Activated CD4-positive, CD25-positive, alpha-beta regulatory T cell treated with anti-CD3 and anti-CD28 coated beads, Interleukin-2, amount 50 U/mL, for 16 hours (primary cell): Measurements from ENCODE around the gene CRTAC1.
"Not testable (repeated sequence)": the region's sequence is repeated elsewhere in the genome, so short reads cannot be mapped to it uniquely, and the experiment has no call there.

Experiments used
- DNase-seq: peaks from one replicate; pipeline ENCODE4 v3.0.0-alpha.2; 2020; ENCODE audit warnings: low read depth, low spot score

CRTAC1 gene

DNA sequence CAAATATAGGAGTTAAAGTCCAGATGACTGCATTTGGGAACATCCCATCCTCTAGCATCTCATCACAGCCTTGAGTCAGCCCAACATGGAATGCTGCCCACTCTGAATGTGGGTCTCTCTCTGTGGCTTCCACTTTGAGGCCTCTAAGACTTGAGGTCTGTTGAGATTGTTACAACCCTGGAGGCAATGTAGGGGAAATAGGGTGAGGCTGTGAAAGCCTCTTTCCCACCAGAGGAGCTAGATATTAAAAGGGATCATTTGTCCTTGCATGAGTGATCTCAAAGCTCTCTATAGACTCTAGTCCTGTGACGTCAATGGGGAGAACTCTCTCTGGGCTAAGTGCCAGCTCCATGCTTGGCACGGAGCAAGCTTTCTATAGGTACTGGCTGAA is 187.1 kb downstream of the CRTAC1 start:
- no peak for DNase-seq

DNA sequence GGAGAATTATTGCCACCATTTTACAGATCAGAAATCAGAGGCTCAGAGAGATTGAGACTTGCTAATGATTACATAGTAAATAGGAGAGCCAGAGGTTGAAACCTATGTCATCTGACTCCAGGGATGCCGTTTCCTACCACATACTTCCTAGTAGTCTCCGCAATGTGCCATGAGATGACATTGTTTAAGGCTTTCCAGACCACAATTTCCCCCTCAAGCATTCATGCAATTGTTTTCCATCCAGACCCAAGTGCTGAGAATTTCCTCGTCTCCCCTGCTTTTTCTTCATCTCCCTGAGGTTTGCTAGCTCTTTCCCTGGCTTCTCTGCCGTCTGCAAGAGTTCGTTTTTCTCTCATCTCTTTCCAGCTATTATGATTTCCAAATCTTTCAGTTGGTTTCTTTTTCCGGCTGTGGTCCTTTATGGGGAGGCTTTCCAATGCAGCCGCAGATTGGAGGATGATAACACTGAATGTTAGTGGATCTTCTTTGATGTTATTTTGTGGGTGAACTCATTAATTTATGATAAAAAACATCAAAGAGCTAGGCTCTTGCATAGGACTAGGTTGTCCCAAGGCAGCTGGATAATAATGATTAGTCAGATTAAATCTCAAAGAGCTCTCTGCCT is 187.7 kb downstream of the CRTAC1 start:
- DNase-seq = no peak

DNA sequence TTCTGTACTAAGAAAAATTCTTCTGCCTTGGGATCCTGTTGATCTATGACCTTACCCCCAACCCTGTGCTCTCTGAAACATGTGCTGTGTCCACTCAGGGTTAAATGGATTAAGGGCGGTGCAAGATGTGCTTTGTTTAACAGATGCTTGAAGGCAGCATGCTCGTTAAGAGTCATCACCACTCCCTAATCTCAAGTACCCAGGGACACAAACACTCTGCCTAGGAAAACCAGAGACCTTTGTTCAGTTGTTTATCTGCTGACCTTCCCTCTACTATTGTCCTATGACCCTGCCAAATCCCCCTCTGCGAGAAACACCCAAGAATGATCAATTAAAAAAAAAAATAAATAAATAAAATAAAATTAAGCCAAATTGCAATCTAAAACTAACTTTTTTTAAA is 188.3 kb downstream of the CRTAC1 start:
- DNase-seq = not testable (repeated sequence)

DNA sequence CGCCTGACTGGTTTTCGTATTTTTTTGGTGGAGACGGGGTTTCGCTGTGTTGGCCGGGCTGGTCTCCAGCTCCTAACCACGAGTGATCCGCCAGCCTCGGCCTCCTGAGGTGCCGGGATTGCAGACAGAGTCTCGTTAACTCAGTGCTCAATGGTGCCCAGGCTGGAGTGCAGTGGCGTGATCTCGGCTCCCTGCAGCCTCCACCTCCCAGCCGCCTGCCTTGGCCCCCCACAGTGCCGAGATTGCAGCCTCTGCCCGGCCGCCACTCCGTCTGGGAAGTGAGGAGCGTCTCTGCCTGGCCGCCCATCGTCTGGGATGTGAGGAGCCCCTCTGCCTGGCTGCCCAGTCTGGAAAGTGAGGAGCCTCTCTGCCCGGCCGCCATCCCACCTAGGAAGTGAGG is 189.3 kb downstream of the CRTAC1 start:
- not testable (repeated sequence) for DNase-seq

DNA sequence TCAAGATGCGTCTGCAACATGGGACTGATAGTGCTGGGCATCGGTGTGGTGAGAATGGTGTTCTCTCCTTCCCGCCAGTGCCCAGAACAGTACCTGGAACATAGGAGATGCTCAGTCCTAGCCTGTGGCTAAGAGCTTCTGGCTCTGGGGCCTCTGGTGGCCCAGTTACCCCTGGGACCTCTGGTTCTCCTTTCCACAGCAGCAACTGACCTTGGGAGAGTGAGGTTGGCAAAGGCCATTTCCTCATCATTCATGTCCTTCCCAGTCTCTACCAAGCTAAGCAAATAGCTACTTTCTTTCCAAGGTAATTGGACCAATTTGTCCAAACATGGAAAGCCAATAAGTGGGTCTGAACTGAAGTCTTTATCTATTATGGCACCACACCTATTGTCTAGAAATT is 192.3 kb downstream of the CRTAC1 start:
- DNase-seq = no peak

DNA sequence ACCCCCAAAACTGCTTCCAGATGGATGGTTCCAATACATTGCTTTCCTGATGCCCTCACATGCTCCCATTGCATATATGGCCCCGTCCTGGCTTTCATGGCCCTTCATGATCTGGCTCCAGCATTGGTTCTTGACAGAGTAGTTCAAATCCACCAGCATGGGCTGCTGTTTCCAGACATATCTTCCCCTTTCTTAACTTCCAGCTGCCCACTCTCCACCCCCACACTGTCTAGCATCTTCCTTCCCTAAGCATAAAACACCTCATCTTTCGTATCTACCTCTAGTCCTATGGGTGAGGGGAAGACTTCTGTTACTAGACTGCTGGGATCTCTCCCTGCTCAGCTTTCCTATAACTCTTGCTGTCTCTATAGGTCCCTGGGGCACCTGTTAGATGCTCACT is 194.0 kb downstream of the CRTAC1 start:
- no peak for DNase-seq

DNA sequence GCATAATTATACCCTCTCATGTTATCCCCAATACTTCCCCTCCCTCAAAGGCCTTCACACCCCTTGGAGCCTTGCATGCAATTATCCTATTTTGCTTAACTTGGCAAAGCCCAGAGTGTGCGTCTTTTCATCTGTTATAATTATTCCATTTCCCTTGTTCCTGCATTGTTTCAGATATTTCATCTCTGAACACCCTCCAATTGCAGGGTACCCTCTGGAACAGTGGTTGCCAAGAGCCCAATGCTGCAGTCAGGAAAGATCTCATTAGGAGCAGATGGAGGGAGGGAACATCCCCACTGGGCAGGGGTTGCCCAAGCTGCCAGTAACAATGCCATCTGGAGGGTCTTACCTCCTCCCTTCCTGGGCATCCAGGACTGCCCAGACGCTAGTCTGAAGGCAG is 199.2 kb downstream of the CRTAC1 start:
- no peak for DNase-seq

DNA sequence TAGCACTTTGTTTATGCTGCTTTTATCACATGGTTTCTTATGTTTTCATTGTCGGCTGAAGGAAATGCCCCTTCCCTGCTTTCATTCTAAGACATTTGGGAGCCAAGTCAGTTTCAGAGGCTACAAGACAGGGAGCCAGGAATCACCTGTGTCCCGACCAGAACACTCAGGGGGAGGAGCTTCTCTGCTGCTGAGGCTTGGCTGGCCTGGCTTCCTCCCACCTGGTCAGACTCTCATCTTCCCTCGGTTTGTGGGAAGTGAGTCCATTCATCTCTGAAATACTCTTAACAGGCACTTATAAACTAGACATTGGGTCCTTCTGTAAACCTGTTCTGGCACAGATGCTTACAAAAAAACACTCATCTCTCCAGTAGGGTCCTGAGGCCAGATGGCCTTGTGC is 200.4 kb downstream of the CRTAC1 start:
- no peak for DNase-seq

DNA sequence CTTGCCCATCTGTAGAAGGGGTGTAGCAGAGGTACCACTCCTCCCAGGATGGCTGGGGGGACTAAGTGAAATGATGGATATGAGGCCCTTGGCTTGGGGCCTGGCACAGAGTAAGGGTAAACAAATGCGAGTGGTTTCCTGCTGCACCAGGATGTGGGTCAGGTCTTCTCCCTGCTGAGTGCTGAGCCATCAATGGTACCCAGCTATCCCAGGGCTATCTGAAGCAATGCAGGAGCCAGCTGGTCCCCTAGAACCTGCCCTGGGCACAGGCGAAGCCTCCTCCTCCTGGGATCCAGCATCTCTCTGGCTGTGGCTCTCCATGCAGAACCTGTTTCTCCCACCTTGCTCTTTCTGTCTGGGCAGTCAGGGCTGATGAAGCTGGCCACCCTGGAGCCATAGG is 201.7 kb downstream of the CRTAC1 start:
- no peak for DNase-seq

DNA sequence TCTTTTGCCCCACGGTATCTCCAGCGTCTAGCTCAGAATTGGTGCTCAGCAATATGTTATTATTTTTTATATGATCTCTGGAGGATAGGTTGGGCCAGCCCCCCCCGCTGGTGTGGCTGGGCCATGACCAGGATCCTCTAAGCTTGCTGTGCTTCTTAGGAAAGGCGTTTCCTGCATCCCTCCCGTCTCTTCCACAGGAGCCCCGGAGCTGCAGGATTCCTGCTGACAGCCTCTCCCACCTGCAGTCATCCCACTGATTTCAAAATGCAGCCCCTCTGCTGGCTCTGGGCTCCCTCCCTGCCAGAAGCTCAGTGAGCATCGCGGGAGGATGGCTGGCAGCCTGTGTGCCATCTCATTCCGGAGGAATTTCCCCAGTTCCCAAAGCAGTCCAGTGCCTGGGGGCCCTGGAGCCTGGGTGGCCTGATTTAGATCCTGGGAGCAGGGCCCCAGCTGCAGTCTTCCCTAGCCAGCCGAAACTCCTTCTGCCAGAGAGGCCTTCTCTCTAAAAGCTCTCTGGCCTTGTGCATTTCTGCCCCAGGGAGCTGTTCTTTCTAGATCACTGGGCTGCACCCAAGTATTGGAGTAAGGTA is 202.6 kb downstream of the CRTAC1 start:
- no peak for DNase-seq

DNA sequence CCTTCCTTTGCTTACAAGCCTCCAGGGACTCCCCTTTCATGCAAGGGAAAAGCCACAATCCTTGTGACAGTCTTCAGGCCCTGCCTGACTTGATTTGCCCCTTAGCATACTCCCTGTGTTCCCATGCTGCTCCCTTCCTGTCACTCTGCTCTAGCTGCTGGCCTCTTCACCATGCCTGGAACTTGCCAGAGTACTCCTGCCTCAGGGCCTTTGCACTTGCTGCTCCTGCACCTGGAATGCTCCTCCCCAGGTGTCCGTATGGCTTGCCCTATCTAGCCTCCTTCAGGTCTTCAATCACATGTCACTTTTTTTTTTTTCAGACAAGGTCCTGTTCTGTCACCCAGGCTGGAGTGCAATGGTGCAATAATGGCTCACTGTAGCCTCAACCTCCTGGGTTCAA is 203.5 kb downstream of the CRTAC1 start:
- DNase-seq = no peak

DNA sequence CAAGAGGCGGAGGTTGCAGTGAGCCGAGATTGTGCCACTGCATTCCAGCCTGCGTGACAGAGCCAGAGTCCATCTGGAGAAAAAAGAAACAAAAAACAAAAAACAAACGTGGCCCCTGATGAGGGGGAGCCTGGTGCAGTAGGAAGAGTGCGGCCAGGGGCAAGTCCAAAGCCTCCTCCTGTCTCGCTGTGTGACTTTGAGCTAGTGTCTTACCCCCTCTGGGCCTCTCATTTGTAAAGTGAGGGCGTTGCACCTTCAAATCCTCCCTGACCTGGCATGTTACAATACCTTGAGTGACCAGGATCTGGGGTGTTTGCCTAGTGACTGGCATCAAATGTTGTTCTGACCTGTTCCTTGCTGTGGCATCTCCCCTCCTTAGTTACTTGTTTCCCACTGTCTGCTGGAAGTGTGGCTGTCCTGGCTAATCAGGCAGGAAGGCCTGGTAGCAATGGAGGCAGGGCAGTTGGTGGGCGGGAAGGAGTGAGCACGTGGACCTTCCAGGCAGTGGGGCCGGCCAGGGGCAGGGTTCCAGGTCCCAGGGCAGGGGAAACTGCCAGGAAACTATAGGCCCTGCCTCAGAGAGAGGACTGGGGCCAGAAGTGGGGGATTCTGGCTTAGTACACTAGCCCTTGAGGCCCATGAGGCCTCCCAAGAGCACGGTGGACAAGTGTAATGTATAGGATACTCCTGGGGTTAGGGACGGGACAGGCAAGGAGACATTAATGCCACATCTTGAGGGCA is 205.2 kb downstream of the CRTAC1 start:
- no peak for DNase-seq

DNA sequence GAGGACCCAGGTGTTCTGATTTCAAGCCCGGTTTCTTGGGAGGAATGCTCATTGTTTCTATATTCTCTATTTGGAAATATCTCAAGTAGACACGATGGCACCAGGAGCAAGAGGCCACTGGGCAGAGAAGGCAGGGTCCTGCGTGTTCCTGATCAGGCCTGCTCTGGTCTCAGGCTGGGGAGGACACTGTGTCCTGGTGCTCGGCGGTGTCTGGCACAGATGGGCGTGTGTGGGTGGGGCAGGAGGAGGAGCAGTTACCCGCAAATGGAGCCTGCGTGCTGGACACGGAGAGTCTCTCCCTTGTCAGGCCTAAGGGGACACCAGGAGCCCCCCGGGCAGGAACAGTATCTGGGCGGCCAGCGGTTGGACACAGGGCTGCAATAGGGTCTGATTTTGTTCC is 206.7 kb downstream of the CRTAC1 start:
- no peak for DNase-seq

DNA sequence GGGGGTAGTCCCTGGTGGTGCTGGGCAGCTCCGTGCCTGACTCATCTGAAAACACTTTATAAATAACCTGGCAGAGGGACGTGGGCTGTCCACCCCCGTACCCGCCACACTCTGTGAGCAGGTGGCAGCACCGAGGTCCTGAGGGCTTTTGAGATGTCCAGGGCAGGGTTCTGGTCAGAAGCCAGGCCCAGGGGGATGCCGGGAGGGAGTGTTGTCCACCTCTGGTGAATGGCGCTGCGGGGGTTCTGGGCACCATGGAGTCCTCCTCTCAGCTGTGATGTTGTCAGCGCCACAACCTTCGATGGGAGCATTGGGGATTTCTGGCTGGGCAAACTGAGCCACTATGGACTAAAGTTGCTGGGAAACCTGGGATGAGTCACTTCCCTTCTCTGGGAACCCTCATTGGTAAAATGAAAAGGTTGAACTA is 208.1 kb downstream of the CRTAC1 start:
- DNase-seq = no peak

DNA sequence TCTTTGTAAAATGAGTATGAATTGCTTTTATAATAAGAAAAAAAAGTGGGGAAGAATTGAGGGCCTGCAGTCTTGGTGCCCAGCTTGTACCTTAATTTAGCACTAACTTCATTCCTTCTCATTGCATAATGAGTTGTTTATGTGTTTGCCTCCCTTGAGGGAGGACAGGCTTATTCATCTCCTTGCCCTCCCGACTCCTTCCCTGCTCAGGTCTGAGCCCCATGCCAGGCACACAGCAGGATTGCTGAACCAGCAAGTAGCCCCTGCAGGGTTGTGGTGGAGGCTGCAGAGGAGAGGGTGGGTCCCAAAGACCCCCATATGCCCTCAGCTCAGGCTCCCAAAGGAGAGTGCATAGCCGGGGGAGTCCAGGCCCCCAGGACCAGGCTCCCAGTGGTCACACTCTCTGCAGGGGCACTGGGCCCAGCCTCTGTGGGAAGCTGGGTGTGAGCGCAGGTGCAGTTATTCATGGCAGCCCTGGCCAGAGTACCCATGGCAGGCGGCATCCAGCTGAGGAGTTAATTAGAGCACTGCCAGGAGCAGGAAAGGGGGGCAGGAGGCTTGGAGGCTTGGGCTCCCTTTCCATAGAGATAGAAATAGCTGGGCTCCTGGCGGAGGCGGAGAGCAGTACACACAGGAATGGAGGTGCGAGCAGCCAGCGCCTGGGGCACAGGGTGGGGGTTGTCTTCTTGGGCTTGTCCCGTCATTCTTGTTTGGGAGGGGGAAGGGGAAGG is 208.9 kb downstream of the CRTAC1 start:
- DNase-seq = no peak

DNA sequence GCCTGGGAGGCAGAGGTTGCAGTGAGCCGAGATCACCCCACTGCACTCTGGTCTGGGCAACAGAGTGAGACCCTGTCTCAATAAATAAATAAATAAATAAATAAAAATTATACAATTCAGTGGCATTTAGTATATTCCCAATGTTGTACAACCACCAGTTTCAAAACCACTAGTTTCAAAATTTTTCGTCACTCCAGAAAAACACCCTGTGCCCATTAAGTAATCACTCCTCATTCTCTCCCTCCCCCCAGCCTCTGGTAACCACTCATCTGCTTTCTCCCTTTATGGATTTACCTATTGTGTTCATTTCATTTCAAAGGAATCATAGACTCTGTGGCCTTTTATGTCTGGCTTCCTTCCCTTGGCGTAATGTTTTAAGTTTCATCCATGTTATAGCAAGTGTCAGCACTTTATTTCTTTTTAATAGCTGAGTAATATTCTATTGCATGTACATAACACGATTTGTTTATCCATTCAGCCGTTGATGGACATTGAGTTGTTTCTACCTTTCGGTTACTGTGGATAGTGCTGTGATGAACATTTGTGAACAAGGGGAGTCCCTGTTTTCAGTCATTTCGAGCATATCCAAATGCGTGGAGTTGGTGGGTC is 210.2 kb downstream of the CRTAC1 start:
- DNase-seq = no peak

DNA sequence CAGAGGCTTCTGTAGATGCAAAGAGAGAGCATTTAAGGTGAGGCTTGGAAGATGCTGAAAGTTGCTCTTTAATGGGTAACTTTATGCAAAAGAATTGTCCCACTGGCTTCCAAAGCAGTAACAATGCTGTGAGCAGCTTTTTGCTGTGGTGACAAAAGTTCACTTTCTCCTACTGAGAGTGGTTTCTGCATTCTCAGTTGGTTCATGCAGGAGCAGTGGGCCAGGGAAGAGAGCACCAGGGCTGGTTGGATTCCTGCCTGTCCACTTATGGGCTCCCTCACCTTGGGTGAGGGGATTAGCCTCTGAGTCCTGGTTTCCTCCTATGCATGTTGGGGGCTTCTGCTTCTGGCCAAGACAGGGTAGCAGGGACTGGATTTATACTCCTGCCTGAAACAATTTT is 211.8 kb downstream of the CRTAC1 start:
- DNase-seq = no peak

DNA sequence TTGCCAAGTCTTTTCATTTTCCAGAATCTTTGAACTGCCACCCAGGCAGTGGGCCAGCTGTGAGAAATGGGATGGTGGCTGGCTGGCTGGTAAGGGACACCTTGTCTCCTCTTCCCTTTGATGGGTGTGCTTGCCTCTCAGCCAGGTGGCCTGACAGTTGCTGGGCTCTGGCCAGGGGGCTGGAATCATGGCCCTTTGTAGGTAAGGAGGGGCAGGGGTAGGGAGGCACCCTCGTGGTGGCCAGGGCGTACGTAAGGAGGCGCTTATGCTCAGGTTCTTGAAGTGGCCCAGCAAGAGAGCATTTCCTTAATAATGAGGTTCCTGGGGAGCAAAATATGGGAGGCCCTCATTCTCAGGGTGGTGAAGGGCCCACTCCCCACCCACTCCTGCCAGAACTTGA is 213.8 kb downstream of the CRTAC1 start:
- no peak for DNase-seq
